K562 (cell line): ENCODE data around the gene TNPO2. TPM values are rescaled to one million over a fixed set of nuclear protein-coding genes. Genes with fewer than 3 reads are reported as not detected.
A peak's percentile ranks its signal among the peaks of the same experiment; 100 is the strongest.

Source experiments
- ARID1B ChIP-seq: fragments of 450-650 bp; IDR thresholded peaks from 2 replicates; pipeline ENCODE4 v1.6.1; 2016; ENCODE audit warnings: antibody characterized with exemption, mild to moderate bottlenecking, inconsistent platforms
- BACH1 ChIP-seq: fragments of 200-800 bp; sonication (Bioruptor generic); IDR thresholded peaks from 2 replicates; pipeline ENCODE4 v1.6.1; 2016; ENCODE audit warnings: missing genetic modification characterization, missing compliant biosample characterization
- EHMT2 ChIP-seq: fragments of 450-650 bp; IDR thresholded peaks from 2 replicates; pipeline ENCODE4 v1.6.1; 2018; ENCODE audit warnings: antibody characterized with exemption
- FOXK1 ChIP-seq: sonication (generic); formaldehyde crosslinking; IDR thresholded peaks from 2 replicates; pipeline ENCODE4 v1.8.0; 2022; ENCODE audit warnings: missing genetic modification reagents, mild to moderate bottlenecking, borderline replicate concordance
- HDGF ChIP-seq: fragments of 450-650 bp; IDR thresholded peaks from 2 replicates; pipeline ENCODE4 v1.6.1; 2016
- IRF2 ChIP-seq: sonication (generic); formaldehyde crosslinking; IDR thresholded peaks from 2 replicates; pipeline ENCODE4 v1.8.1; 2022; ENCODE audit warnings: mild to moderate bottlenecking, missing genetic modification reagents
- MEF2A ChIP-seq: IDR thresholded peaks from 2 replicates; pipeline ENCODE4 v1.6.1; 2011; ENCODE audit warnings: low read depth, mild to moderate bottlenecking, low read length, moderate library complexity; ENCODE audit not compliant: control insufficient read depth
- MXI1 ChIP-seq: IDR thresholded peaks from 2 replicates; pipeline ENCODE4 v1.6.1; 2011; ENCODE audit warnings: low read depth, mild to moderate bottlenecking, improper control_type of control experiment, low read length
- NFE2 ChIP-seq: IDR thresholded peaks from 2 replicates; pipeline ENCODE4 v1.6.1; 2014; ENCODE audit warnings: antibody characterized with exemption, low read depth
- PTRF ChIP-seq: fragments of 450-650 bp; IDR thresholded peaks from 2 replicates; pipeline ENCODE4 v1.6.1; 2016; ENCODE audit warnings: mild to moderate bottlenecking, missing genetic modification characterization, missing compliant biosample characterization
- RBM15 ChIP-seq: fragments of 200-400 bp; formaldehyde crosslinking; IDR thresholded peaks from 2 replicates; pipeline ENCODE4 v1.6.1; 2018; ENCODE audit warnings: mild to moderate bottlenecking, low read length, moderate library complexity; ENCODE audit not compliant: insufficient read depth
- SRSF1 ChIP-seq: fragments of 200-400 bp; formaldehyde crosslinking; IDR thresholded peaks from 2 replicates; pipeline ENCODE4 v1.6.1; 2017; ENCODE audit warnings: mild to moderate bottlenecking, low read depth, low read length, moderate library complexity
- TARDBP ChIP-seq: fragments of 450-650 bp; IDR thresholded peaks from 2 replicates; pipeline ENCODE4 v1.6.1; 2016
- ZNF644 ChIP-seq: fragments of 200-800 bp; sonication (Bioruptor generic); IDR thresholded peaks from 2 replicates; pipeline ENCODE4 v1.6.1; 2016; ENCODE audit warnings: low read depth, missing genetic modification characterization, missing compliant biosample characterization
- ZNF830 ChIP-seq: fragments of 250-450 bp; sonication (Bioruptor Pico); IDR thresholded peaks from 2 replicates; pipeline ENCODE4 v1.5.0; 2021; ENCODE audit warnings: mild to moderate bottlenecking
- polyA plus RNA-seq, 8 experiments: library from polyadenylated mRNA; depleted of rRNA in 4 of 8; stranded (reverse) in 5 of 8; unstranded in 3 of 8; fragments of >200 nt; fragmentation: Nextera tagmentation in 2 of 8; fragmentation: Illumina TruSeq in 1 of 8; extraction: Ambion mirVana in 2 of 8; extraction: Trizol in 1 of 8; gene quantifications; 2 replicates each; pipeline versions ENCODE4 v1.2.1 to v1.2.3, GENCODE V29; 2011 to 2014; ENCODE audit warnings: inconsistent platforms in 1 of 8, missing spikeins in 1 of 8
- total RNA-seq, 7 experiments: library from RNA; depleted of rRNA in 6 of 7; stranded (reverse); fragments of >200 nt in 6 of 7; fragmentation: Illumina TruSeq in 2 of 7; extraction: Trizol in 2 of 7; gene quantifications; 2 replicates each; pipeline versions ENCODE4 v1.2.1 to v1.2.3, GENCODE V29; 2011 to 2021; ENCODE audit warnings: low replicate concordance in 1 of 7
- TF ChIP-seq, protein P1 (sequence below), 2 experiments: IDR thresholded peaks; 2 replicates each; pipeline ENCODE4 v1.6.1; 2012; ENCODE audit warnings: improper control_type of control experiment in 2 of 2, low read depth in 2 of 2, low read length in 2 of 2, borderline replicate concordance in 1 of 2
- TF ChIP-seq, protein P2 (sequence below), 2 experiments: fragments of 450-650 bp in 1 of 2; sonication (generic) in 1 of 2; formaldehyde crosslinking in 1 of 2; IDR thresholded peaks in 1 of 2; conservative IDR thresholded peaks in 1 of 2; 2 replicates each; pipeline versions ENCODE4 v1.6.1 to v1.8.1; 2016 to 2023; ENCODE audit warnings: mild to moderate bottlenecking in 2 of 2, moderate library complexity in 2 of 2, inconsistent platforms in 1 of 2, missing genetic modification reagents in 1 of 2
- TF ChIP-seq, protein P3 (sequence below): sonication (generic); formaldehyde crosslinking; IDR thresholded peaks from 2 replicates; pipeline ENCODE4 v1.8.1; 2022; ENCODE audit warnings: missing genetic modification reagents
- TF ChIP-seq, protein P4 (sequence below): sonication (generic); formaldehyde crosslinking; IDR thresholded peaks from 2 replicates; pipeline ENCODE4 v1.8.1; 2023; ENCODE audit warnings: mild to moderate bottlenecking, missing genetic modification reagents, moderate library complexity

Gene TNPO2
- total and polyA plus RNA-seq, 9 of the 15 experiments (the other 6 are each of a cell fraction or from before 2014, with no cell fraction given) = 6.0 to 126 (median 53.8) TPM

DNA sequence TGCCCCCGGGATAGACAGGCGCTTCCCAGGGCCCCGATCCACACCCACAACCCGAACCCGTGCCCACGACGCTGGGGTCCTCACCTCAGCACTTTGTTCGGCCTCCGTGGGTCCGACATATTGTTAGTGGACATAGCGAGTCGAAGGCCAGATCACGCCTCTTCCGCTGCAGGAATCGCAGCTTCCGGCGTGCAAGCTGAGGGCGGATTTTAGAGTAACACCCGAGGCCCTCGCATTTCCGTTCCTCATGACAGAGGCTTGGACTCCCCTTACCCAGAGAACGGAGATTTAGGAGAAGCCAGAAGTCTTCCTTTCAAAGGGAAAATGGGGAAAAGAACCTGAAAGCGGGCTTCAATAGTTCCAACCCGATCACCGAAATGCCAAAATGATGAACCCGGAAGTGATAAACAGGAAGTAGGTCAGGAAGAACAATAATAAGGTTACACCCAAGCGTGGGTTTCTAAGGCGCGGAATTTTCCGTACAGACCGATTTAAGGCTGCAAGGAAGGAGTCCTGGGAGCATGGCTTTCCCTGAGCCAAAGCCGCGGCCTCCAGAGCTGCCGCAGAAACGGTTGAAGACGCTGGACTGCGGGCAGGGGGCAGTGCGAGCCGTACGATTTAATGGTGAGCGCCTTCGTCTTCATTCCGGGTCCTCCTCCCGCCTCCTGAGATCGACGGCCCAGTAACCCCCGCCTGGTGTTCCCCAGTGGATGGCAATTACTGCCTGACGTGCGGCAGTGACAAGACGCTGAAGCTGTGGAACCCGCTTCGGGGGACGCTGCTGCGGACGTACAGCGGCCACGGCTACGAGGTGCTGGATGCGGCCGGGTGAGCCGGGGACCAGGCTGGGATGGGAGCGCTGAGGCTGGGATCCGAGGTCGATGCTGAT lies 54.2 kb downstream of the TNPO2 start (continued):
- TF ChIP-seq, protein P1, sequence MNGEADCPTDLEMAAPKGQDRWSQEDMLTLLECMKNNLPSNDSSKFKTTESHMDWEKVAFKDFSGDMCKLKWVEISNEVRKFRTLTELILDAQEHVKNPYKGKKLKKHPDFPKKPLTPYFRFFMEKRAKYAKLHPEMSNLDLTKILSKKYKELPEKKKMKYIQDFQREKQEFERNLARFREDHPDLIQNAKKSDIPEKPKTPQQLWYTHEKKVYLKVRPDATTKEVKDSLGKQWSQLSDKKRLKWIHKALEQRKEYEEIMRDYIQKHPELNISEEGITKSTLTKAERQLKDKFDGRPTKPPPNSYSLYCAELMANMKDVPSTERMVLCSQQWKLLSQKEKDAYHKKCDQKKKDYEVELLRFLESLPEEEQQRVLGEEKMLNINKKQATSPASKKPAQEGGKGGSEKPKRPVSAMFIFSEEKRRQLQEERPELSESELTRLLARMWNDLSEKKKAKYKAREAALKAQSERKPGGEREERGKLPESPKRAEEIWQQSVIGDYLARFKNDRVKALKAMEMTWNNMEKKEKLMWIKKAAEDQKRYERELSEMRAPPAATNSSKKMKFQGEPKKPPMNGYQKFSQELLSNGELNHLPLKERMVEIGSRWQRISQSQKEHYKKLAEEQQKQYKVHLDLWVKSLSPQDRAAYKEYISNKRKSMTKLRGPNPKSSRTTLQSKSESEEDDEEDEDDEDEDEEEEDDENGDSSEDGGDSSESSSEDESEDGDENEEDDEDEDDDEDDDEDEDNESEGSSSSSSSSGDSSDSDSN (IDR thresholded peaks at IDR 0.05; ENCODE audit: borderline replicate concordance in 1 of 2, low read depth in 2 of 2, low read length in 2 of 2) = no peak
- 0 out of 2 replicates have a peak, but pooled peaks have one; percentile 16 for TF ChIP-seq ARID1B
- TF ChIP-seq HDGF = no peak
- TF ChIP-seq, protein P2, sequence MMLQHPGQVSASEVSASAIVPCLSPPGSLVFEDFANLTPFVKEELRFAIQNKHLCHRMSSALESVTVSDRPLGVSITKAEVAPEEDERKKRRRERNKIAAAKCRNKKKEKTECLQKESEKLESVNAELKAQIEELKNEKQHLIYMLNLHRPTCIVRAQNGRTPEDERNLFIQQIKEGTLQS (IDR thresholded peaks at IDR 0.05) = peak; percentile 58
- TF ChIP-seq, protein P2 (CRISPR knock-in tag; conservative IDR thresholded peaks at IDR 0.05) = no peak
- TF ChIP-seq PTRF (tag) = no peak
- no peak for TF ChIP-seq SRSF1
- no peak; the same call in 1 of the 2 replicates for TF ChIP-seq MXI1
- TF ChIP-seq NFE2 = no peak
- 0 out of 2 replicates have a peak, but pooled peaks have one; percentile 45 for TF ChIP-seq ZNF644 (tag)
- TF ChIP-seq, protein P3, sequence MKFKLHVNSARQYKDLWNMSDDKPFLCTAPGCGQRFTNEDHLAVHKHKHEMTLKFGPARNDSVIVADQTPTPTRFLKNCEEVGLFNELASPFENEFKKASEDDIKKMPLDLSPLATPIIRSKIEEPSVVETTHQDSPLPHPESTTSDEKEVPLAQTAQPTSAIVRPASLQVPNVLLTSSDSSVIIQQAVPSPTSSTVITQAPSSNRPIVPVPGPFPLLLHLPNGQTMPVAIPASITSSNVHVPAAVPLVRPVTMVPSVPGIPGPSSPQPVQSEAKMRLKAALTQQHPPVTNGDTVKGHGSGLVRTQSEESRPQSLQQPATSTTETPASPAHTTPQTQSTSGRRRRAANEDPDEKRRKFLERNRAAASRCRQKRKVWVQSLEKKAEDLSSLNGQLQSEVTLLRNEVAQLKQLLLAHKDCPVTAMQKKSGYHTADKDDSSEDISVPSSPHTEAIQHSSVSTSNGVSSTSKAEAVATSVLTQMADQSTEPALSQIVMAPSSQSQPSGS = no peak
- no peak for TF ChIP-seq MEF2A
- TF ChIP-seq EHMT2 = no peak
- no peak for TF ChIP-seq FOXK1 (CRISPR knock-in tag)
- TF ChIP-seq BACH1 (tag) = 0 out of 2 replicates have a peak, but pooled peaks have one; percentile 37
- TF ChIP-seq, protein P4, sequence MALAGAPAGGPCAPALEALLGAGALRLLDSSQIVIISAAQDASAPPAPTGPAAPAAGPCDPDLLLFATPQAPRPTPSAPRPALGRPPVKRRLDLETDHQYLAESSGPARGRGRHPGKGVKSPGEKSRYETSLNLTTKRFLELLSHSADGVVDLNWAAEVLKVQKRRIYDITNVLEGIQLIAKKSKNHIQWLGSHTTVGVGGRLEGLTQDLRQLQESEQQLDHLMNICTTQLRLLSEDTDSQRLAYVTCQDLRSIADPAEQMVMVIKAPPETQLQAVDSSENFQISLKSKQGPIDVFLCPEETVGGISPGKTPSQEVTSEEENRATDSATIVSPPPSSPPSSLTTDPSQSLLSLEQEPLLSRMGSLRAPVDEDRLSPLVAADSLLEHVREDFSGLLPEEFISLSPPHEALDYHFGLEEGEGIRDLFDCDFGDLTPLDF = peak; percentile 20; the same call in 1 of the 2 replicates
- no peak for TF ChIP-seq IRF2 (CRISPR knock-in tag)
- TF ChIP-seq RBM15 = no peak
- no peak for TF ChIP-seq ZNF830 (CRISPR knock-in tag)
- TF ChIP-seq TARDBP = no peak
